Mesothelial cell of epicardium (in vitro differentiated cells): Measurements from ENCODE around the gene CDX4. TPM values are rescaled to one million over a fixed set of nuclear protein-coding genes. Genes with fewer than 3 reads are reported as not detected.

Source experiments
- DNase-seq, 2 experiments: peaks; one replicate each; pipeline ENCODE4 v3.0.0; 2021; ENCODE audit warnings: low spot score in 2 of 2; ENCODE audit not compliant: unreplicated experiment in 2 of 2
- H3K27ac Mint-ChIP-seq: 2 replicates; pipeline ENCODE4 v1.8.0; 2021; ENCODE audit warnings: mixed read lengths
- H3K27me3 Mint-ChIP-seq: 2 replicates; pipeline ENCODE4 v1.8.0; 2021; ENCODE audit warnings: low read depth, mixed read lengths
- H3K36me3 Mint-ChIP-seq: 2 replicates; pipeline ENCODE4 v1.8.0; 2021; ENCODE audit warnings: mixed read lengths
- H3K4me1 Mint-ChIP-seq: 2 replicates; pipeline ENCODE4 v1.8.0; 2021; ENCODE audit warnings: mixed read lengths
- H3K4me3 Mint-ChIP-seq: 2 replicates; pipeline ENCODE4 v1.8.0; 2021; ENCODE audit warnings: mild to moderate bottlenecking, moderate library complexity, mixed read lengths
- H3K9me3 Mint-ChIP-seq: 2 replicates; pipeline ENCODE4 v1.8.0; 2021; ENCODE audit warnings: mixed read lengths
- total RNA-seq: library from RNA; stranded (reverse); gene quantifications from 3 replicates; pipeline ENCODE4 v1.2.1, GENCODE V29; 2021
- TF ChIP-seq, protein P1 (sequence below): fragments of 200-600 bp; sonication (generic); IDR thresholded peaks from one replicate; pipeline ENCODE4 v1.5.0; 2021; ENCODE audit warnings: antibody characterized with exemption; ENCODE audit not compliant: unreplicated experiment

Gene CDX4, protein sequence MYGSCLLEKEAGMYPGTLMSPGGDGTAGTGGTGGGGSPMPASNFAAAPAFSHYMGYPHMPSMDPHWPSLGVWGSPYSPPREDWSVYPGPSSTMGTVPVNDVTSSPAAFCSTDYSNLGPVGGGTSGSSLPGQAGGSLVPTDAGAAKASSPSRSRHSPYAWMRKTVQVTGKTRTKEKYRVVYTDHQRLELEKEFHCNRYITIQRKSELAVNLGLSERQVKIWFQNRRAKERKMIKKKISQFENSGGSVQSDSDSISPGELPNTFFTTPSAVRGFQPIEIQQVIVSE
- not detected in 3 replicates for total RNA-seq

DNA sequence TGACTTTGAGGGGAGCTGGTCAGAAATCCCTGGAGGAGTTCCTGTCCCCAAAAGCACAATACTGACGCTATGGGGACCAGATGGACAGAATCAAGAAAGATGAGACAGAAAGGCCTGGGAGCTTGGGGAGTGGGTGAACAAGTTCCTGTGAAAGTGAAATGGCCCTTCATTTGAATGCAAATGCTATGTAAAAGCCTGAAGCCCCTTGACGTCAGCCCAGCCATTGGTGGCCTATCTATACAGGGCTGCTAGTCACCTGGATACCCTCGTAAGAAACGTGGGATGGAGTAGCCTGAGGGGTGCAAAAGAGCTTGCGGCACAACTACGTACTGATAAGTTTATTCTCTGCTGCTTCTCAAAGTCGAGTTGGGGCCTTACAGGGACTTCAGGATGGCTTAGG is at the start of gene CDX4:
Gene CDX4, plus strand, starts transcription at position 223 of the 400 bp plus-strand sequence. CDS start 201 bp downstream, outside the sequence.
- Mint-ChIP-seq H3K4me1 (peaks cover 6% of the 10 kb centered on the region), H3K4me3 (no peak within 1 kb of the TSS), H3K36me3 (no peaks in the 10 kb centered on the region), H3K9me3 (peaks cover 16% of the 10 kb centered on the region), H3K27me3 (no peaks in the 10 kb centered on the region), H3K27ac (no peak within 1 kb of the TSS)
- DNase-seq, result no peak
- TF ChIP-seq, protein P1, sequence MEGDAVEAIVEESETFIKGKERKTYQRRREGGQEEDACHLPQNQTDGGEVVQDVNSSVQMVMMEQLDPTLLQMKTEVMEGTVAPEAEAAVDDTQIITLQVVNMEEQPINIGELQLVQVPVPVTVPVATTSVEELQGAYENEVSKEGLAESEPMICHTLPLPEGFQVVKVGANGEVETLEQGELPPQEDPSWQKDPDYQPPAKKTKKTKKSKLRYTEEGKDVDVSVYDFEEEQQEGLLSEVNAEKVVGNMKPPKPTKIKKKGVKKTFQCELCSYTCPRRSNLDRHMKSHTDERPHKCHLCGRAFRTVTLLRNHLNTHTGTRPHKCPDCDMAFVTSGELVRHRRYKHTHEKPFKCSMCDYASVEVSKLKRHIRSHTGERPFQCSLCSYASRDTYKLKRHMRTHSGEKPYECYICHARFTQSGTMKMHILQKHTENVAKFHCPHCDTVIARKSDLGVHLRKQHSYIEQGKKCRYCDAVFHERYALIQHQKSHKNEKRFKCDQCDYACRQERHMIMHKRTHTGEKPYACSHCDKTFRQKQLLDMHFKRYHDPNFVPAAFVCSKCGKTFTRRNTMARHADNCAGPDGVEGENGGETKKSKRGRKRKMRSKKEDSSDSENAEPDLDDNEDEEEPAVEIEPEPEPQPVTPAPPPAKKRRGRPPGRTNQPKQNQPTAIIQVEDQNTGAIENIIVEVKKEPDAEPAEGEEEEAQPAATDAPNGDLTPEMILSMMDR, result no peak

DNA sequence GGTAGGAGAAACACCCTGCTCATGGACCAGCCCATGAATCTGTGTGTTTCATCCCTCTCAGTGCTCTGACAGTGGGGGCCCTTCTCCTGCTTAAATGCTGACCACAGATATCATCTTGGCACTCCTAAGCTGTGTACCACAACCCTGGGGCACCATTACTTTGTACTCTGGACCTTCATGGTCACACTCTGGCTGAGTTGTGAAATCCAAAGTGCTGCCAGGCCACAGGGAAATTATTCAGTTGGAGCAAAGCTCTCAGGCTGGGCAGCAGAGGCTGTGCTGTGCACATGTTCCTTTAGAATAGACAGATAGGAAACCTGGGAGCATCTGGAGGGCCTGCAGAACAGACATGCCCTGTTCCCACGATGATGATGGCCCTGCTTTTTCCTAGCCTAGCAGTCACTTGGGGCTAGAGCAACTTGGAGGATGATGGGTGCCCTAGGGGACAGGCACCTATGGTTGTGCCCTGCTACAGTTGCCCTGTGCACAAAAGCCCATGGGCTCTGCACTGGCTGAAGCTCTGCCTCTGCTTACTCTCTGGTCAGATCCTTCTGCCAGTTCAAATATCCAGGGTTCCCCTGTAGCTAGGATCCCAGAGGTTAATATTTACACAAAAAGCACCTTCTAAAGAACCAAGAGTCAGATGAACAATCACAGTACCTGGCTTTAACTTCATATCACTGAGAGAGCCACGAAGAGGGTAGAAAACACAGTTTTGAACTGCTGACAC is 48.5 kb upstream of the CDX4 start:
- peaks cover 21% of the 10 kb centered on the region for H3K9me3 Mint-ChIP-seq
- H3K4me1 Mint-ChIP-seq, result peaks cover 4% of the 10 kb centered on the region
- no peaks in the 10 kb centered on the region for H3K36me3 Mint-ChIP-seq
- TF ChIP-seq, protein P1, result no peak
- DNase-seq, result no peak
- H3K27ac Mint-ChIP-seq, result no peak overlapping the region
- no peak overlapping the region for H3K4me3 Mint-ChIP-seq
- H3K27me3 Mint-ChIP-seq, result no peaks in the 10 kb centered on the region

DNA sequence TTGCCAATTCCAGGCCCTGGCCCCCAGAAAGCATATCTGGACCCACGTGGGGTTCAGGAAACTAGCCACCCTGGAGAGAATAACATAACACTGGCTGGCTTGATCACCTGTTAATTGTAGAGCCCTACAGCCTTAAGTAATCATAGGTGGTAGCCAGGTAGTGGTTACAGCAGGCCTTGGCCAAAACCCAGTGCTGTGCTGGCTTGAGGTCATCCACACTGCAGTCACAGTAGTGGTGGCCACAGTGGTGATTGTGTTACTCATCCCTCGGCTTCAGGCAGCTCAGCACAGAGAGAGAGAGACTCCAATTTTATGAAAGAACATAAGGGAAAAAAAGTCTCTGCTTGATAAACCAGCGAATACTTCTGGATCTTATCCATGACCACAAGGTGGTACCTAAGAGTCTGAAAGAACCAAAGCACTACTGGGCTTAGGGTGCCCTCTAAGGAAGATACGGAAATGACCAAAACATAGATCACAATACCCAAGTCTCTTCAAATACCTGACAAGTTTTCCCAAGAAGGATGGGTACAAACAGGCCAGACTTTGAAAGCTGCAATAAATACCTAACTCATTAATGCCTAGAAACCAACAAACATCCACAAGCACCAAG is 46.6 kb upstream of the CDX4 start:
- DNase-seq, result no peak
- Mint-ChIP-seq H3K27ac (no peak overlapping the region), H3K9me3 (peaks cover 14% of the 10 kb centered on the region), H3K4me1 (peaks cover 4% of the 10 kb centered on the region), H3K4me3 (no peak overlapping the region), H3K36me3 (no peaks in the 10 kb centered on the region), H3K27me3 (no peaks in the 10 kb centered on the region)
- TF ChIP-seq, protein P1, result no peak

DNA sequence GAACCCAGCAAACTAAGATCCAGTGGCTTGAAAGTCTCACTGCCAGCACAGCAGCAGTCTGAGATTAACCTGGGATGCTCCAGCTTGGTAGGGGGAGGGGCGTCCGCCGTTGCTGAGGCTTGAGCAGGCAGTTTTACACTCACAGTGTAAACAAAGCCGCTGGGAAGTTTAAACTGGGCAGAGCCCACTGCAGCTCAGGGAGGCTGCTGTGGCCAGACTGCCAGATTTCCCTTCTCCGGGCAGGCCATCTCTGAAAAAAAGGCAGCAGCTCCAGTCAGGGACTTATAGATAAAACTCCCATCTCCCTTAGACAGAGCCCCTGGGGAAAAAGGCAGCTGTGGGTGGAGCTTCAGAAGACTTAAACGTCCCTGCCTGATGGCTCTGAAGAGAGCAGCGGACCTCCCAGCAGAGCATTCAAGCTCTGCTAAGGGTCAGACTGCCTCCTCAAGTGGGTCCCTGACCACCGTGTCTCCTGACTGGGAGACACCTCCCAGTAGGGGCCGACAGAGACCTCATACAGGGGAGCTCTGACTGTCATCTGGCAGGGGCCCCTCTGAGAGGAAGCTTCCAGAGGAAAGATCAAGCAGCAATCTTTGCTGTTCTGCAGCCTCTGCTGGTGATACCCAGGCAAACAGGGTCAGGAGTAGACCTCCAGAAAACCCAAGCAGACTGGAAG is 45.1 kb upstream of the CDX4 start:
- H3K9me3 Mint-ChIP-seq, result peaks cover 28% of the 10 kb centered on the region
- H3K36me3 Mint-ChIP-seq, result peaks cover 4% of the 10 kb centered on the region
- peak overlapping the region; percentile 15 for H3K4me3 Mint-ChIP-seq
- H3K4me1 Mint-ChIP-seq, result peaks cover 4% of the 10 kb centered on the region
- no peak for DNase-seq
- no peak overlapping the region for H3K27ac Mint-ChIP-seq
- TF ChIP-seq, protein P1, result no peak
- H3K27me3 Mint-ChIP-seq, result no peaks in the 10 kb centered on the region

DNA sequence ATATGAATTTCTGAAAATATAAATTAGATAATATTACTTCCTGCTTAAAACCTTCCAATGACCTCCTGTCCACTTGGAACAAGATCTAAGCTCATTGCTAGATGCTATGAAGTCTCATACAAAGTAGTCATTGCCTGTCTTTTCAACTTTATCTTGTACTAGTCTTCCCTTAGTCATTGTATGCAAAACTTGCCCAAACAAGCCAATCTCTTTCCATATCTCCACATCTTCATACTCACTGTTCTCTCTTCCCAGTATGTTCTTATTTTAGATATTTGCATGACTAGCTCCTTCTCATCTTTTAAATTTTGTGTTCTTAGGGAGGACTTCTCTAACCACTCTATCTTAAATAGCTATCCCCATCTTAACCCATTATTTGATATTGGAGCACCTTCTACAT is 33.9 kb upstream of the CDX4 start:
- TF ChIP-seq, protein P1, result no peak
- Mint-ChIP-seq H3K27me3 (no peaks in the 10 kb centered on the region), H3K36me3 (no peaks in the 10 kb centered on the region), H3K27ac (no peak overlapping the region), H3K4me1 (no peaks in the 10 kb centered on the region), H3K4me3 (no peak overlapping the region), H3K9me3 (peaks cover 34% of the 10 kb centered on the region)
- no peak for DNase-seq
